Spleen (tissue), 11 donors: ENCODE results near the gene LDLRAP1. TPM values are rescaled to one million over a fixed set of nuclear protein-coding genes. Genes with fewer than 3 reads are reported as not detected.

Experiments
- DNase-seq: peaks from one replicate; pipeline ENCODE4 v3.0.0-alpha.2; 2020
- H3K27ac ChIP-seq, 8 donors: fragments of 200-600 bp; sonication (generic) in 7 of 8; 1 replicate in 4 of 8; 2 replicates in 4 of 8; pipeline versions ENCODE4 v1.5.0 to v1.8.0; 2016 to 2021; ENCODE audit warnings: inconsistent platforms in 4 of 8, mild to moderate bottlenecking in 4 of 8, moderate library complexity in 1 of 8
- H3K27me3 ChIP-seq, 7 donors: fragments of 200-600 bp; sonication (generic) in 6 of 7; replicated peaks in 1 of 7; 1 replicate in 4 of 7; 2 replicates in 3 of 7; pipeline versions ENCODE4 v1.5.0 to v1.8.0; 2016 to 2021; ENCODE audit warnings: inconsistent platforms in 3 of 7, mild to moderate bottlenecking in 1 of 7
- H3K36me3 ChIP-seq, 6 donors: fragments of 200-600 bp; sonication (generic) in 5 of 6; 1 replicate in 4 of 6; 2 replicates in 2 of 6; pipeline versions ENCODE4 v1.5.0 to v1.8.0; 2016 to 2021; ENCODE audit warnings: inconsistent platforms in 2 of 6
- H3K4me1 ChIP-seq, 6 donors: fragments of 200-600 bp; sonication (generic) in 5 of 6; 1 replicate in 3 of 6; 2 replicates in 3 of 6; pipeline versions ENCODE4 v1.5.0 to v1.8.0; 2016 to 2021; ENCODE audit warnings: inconsistent platforms in 3 of 6
- H3K4me3 ChIP-seq, 8 donors: fragments of 200-600 bp; sonication (generic) in 7 of 8; 1 replicate in 4 of 8; 2 replicates in 4 of 8; pipeline versions ENCODE4 v1.5.0 to v1.8.0; 2016 to 2021; ENCODE audit warnings: inconsistent platforms in 4 of 8, mild to moderate bottlenecking in 4 of 8, moderate library complexity in 2 of 8
- H3K9me3 ChIP-seq, 8 donors: fragments of 200-600 bp; sonication (generic) in 7 of 8; 1 replicate in 4 of 8; 2 replicates in 4 of 8; pipeline versions ENCODE4 v1.5.0 to v1.8.0; 2016 to 2021; ENCODE audit warnings: inconsistent platforms in 4 of 8
- CTCF ChIP-seq, 11 experiments: fragments of 200-600 bp in 7 of 11; fragments of 450-650 bp in 4 of 11; sonication (generic) in 4 of 11; IDR thresholded peaks in 8 of 11; conservative IDR thresholded peaks in 3 of 11; 1 replicate in 7 of 11; 2 replicates in 4 of 11; pipeline versions ENCODE4 v1.4.0 to v1.8.0; 2016 to 2021; ENCODE audit warnings: antibody characterized with exemption in 11 of 11, inconsistent platforms in 4 of 11, mild to moderate bottlenecking in 1 of 11
- POLR2A ChIP-seq, 3 donors: fragments of 450-650 bp; IDR thresholded peaks; one replicate each; pipeline ENCODE4 v1.5.1; 2017; ENCODE audit warnings: antibody characterized with exemption in 3 of 3, mild to moderate bottlenecking in 1 of 3
- POLR2AphosphoS5 ChIP-seq, 3 donors: sonication (generic); formaldehyde crosslinking; IDR thresholded peaks; one replicate each; pipeline ENCODE4 v1.5.1; 2017; ENCODE audit warnings: antibody characterized with exemption in 3 of 3
- WGBS, 5 donors: extraction: QIAGEN DNeasy Blood & Tissue Kit in 3 of 5; methylation state at CpG; one replicate each; pipeline versions ENCODE4 v1.1.5 to v1.1.7; 2013 to 2018; 5-methylcytosine and 5-hydroxymethylcytosine counted together
- intact Hi-C: fragments of 100-400 bp; cut with DNase I; formaldehyde crosslinking; loops from one replicate; pipeline ENCODE4 v1.15.0; 2023; ENCODE audit warnings: low total_unique reads
- polyA plus RNA-seq, 3 donors: library from polyadenylated mRNA; stranded (reverse); fragments of 200-250 nt; gene quantifications; one replicate each; pipeline ENCODE4 v1.2.1, GENCODE V29; 2013
- total RNA-seq, 7 donors: library from RNA; depleted of rRNA in 3 of 7; stranded (reverse); fragments of >200 nt in 3 of 7; fragmentation: NEBNext Ultra II Directional in 4 of 7; extraction: Animal tissue kit (Norgen Biotek cat#: 25700) in 4 of 7; gene quantifications; one replicate each; pipeline versions ENCODE4 v1.1.0 to v1.2.1, GENCODE V29; 2016 to 2021
- donor health status: healthy with polysubstance abuse.
- donor health status: DM: no; HTN: no; CAD: no; lungs with moderate emphysema.
- donor health status: DM: no; HTN: no; CAD: no.
- donor health status: Bipolar disorder and iron deficiency.
- donor health status: healthy.
- donor health status: DM: no; HTN: no; CAD: no.
- donor health status: DM: yes; HTN: yes; CAD: no.

Gene LDLRAP1
- total and polyA plus RNA-seq, 10 donors, result 21.7 to 105 (median 72.4) TPM

- no peaks in the 10 kb centered on the region for H3K4me1 ChIP-seq
- intact Hi-C loops, result no loop called here
- no peaks in the 10 kb centered on the region for H3K27me3 ChIP-seq
- H3K4me3 ChIP-seq, result no peak overlapping the region
- peaks cover 0 to 7% (median 2%) of the 10 kb centered on the region in 8 donors for H3K9me3 ChIP-seq
- H3K36me3 ChIP-seq, result no peaks in the 10 kb centered on the region
- TF ChIP-seq POLR2A (IDR thresholded peaks at IDR 0.05) (no peak), CTCF (IDR thresholded peaks at IDR 0.05 in 8 of 11, conservative IDR thresholded peaks at IDR 0.05 in 3 of 11) (no peak), POLR2AphosphoS5 (IDR thresholded peaks at IDR 0.05) (no peak)
- no peak for DNase-seq
- H3K27ac ChIP-seq, result no peak overlapping the region
- 70 to 88% (median 79%) methylated on average over 6 of the region's 6 CpGs for WGBS, 5 donors
These were observed 28.4 kb upstream of the LDLRAP1 start for GRCh38 chr1:25515033-25515432.

- no peak for DNase-seq
- no peak for TF ChIP-seq POLR2A (IDR thresholded peaks at IDR 0.05)
- TF ChIP-seq POLR2AphosphoS5 (IDR thresholded peaks at IDR 0.05), result no peak
- no peak for TF ChIP-seq CTCF (IDR thresholded peaks at IDR 0.05 in 8 of 11, conservative IDR thresholded peaks at IDR 0.05 in 3 of 11)
- no peak overlapping the region for H3K4me3 ChIP-seq
- H3K27me3 ChIP-seq, result no peaks in the 10 kb centered on the region
- 68 to 100% (median 89%) methylated on average over 2 to 3 of the region's 3 CpGs for WGBS, 5 donors
- H3K36me3 ChIP-seq, result no peaks in the 10 kb centered on the region
- no peak overlapping the region for H3K27ac ChIP-seq
- peaks cover 0 to 7% (median 2%) of the 10 kb centered on the region in 8 donors for H3K9me3 ChIP-seq
- peaks cover 0 to 9% (median 3%) of the 10 kb centered on the region in 6 donors for H3K4me1 ChIP-seq
- intact Hi-C loops, result no loop called here
These were observed 26.7 kb upstream of the LDLRAP1 start for GRCh38 chr1:25516686-25517085.

DNA sequence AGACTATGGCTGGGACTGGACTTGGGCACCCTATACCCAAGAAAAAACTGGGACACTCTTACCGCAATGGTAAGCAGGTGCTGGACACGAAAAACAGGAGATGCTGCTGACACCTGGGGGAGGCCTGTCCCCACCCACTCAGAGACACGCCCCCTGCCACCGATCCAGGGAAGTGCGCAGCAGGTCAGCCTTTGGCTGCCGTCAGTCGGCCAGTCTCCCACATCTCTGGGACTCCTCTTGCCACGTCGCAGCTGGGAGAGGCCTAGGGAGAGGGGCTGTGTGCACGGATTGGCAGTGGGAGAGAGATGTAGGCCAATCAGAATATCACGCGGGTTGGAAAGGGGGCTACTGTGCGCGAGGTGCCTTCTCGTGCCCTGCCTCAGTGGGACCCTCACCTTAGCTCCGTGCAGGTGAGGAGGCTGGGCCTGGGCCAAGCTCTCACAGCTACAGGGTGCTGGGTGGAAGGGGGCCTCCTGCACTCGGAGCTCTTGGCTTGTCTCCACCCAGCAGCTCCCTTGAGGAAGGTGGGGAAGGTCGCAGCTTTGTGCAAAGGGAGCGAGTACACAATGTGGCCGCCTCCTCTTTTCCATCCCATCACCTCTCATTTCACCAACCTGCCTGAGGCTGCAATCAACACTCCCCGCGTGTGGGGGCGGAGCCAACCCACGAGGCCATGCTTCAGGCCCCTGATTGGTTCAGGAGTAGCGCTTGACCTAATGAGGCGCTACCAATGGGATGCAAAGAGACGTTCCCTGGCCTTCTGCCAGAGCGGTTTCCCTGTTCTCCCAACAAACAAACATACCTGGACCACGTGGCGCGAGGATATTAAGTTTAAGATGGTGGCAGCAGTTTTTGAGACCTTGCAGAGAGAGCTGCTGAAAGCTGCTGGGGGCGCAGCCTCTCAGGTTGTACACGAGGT lies 25.7 kb upstream of the LDLRAP1 start:
- Histone ChIP-seq H3K36me3 (no peaks in the 10 kb centered on the region), H3K4me1 (peaks cover 0 to 12% (median 3%) of the 10 kb centered on the region in 6 donors), H3K4me3 (no peak overlapping the region), H3K9me3 (peaks cover 0 to 4% (median under 1%) of the 10 kb centered on the region in 8 donors), H3K27me3 (no peaks in the 10 kb centered on the region), H3K27ac (no peak overlapping the region)
- DNase-seq, result no peak
- WGBS, 5 donors, result 79 to 89% (median 85%) methylated on average over 32 to 33 of the region's 33 CpGs
- intact Hi-C loops, result no loop called here
- TF ChIP-seq POLR2A (IDR thresholded peaks at IDR 0.05) (no peak), POLR2AphosphoS5 (IDR thresholded peaks at IDR 0.05) (no peak), CTCF (IDR thresholded peaks at IDR 0.05 in 8 of 11, conservative IDR thresholded peaks at IDR 0.05 in 3 of 11) (no peak)

GRCh38 chr1:25519624-25520023 lies 23.8 kb upstream of the LDLRAP1 start:
- no peak overlapping the region for H3K4me3 ChIP-seq
- no peaks in the 10 kb centered on the region for H3K36me3 ChIP-seq
- TF ChIP-seq POLR2AphosphoS5 (IDR thresholded peaks at IDR 0.05), result no peak
- no peak for TF ChIP-seq POLR2A (IDR thresholded peaks at IDR 0.05)
- H3K9me3 ChIP-seq, result no peaks in the 10 kb centered on the region
- intact Hi-C loops, result loop anchor here (10.0 kb wide), 1 partner anchor 285 kb away; the partner anchor contains the start of gene SELENON
- DNase-seq, result no peak
- 75 to 85% (median 85%) methylated on average over 5 of the region's 5 CpGs for WGBS, 5 donors
- no peaks in the 10 kb centered on the region for H3K27me3 ChIP-seq
- H3K27ac ChIP-seq, result no peak overlapping the region
- H3K4me1 ChIP-seq, result peaks cover 0 to 12% (median 3%) of the 10 kb centered on the region in 6 donors
